Kidney epithelial cell (primary cell): ENCODE results near the gene MCU. TPM values are rescaled to one million over a fixed set of nuclear protein-coding genes. Genes with fewer than 3 reads are reported as not detected.

Experiments used
- DNase-seq: peaks from one replicate; pipeline ENCODE4 v3.0.0-alpha.2; 2010; ENCODE audit warnings: low read depth
- H3K27me3 ChIP-seq: 2 replicates; pipeline ENCODE4 v1.6.0; 2011; ENCODE audit warnings: low read length; ENCODE audit not compliant: control insufficient read depth, insufficient read depth
- H3K36me3 ChIP-seq: 2 replicates; pipeline ENCODE4 v1.5.1; 2011; ENCODE audit warnings: low read length; ENCODE audit not compliant: control insufficient read depth, insufficient read depth
- H3K4me3 ChIP-seq: 2 replicates; pipeline ENCODE4 v1.5.1; 2011; ENCODE audit warnings: low read depth, mild to moderate bottlenecking, control low read depth, low read length
- CTCF ChIP-seq: IDR thresholded peaks from 2 replicates; pipeline ENCODE4 v1.5.1; 2011; ENCODE audit warnings: mild to moderate bottlenecking, moderate library complexity, low read length, control low read depth, inconsistent platforms; ENCODE audit not compliant: insufficient read depth, poor library complexity, severe bottlenecking
- total RNA-seq: library from RNA; depleted of rRNA; stranded (reverse); fragments of >200 nt; gene quantifications from 2 replicates; pipeline ENCODE4 v1.2.3, GENCODE V29; 2015

The MCU gene
- total RNA-seq, 1 donor from 2014 or later: 15.4 TPM

- no peak overlapping the region for H3K4me3 ChIP-seq
- no peaks in the 10 kb centered on the region for H3K36me3 ChIP-seq
- no peak for DNase-seq
- no peak for TF ChIP-seq CTCF
- no peaks in the 10 kb centered on the region for H3K27me3 ChIP-seq
These were observed 104.6 kb downstream of the MCU start for GRCh38 chr10:72796538-72796937.

- Histone ChIP-seq H3K27me3 (no peaks in the 10 kb centered on the region), H3K36me3 (no peaks in the 10 kb centered on the region), H3K4me3 (no peak overlapping the region)
- TF ChIP-seq CTCF: no peak
- no peak for DNase-seq
These were observed 108.2 kb downstream of the MCU start for GRCh38 chr10:72800000-72800740.

DNA sequence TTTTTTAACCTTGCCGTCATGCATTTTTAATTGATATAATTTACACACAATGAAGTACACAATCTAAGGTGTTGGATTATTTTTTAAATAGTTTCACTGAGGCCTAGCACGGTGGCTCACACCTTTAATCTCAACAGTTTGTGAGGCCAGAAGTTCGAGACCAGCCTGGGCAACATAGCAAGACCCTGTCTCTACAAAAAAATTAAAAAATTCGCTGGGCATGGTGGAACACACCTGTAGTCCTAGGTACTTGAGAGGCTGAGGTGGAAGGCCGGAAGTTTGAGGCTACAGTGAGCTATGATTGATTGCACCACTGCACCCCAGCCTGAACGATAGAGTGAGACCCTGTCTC is 108.8 kb downstream of the MCU start:
- H3K4me3 ChIP-seq: no peak overlapping the region
- H3K27me3 ChIP-seq: no peaks in the 10 kb centered on the region
- no peak for TF ChIP-seq CTCF
- no peaks in the 10 kb centered on the region for H3K36me3 ChIP-seq
- no peak for DNase-seq

GRCh38 chr10:72801263-72801868 is 109.4 kb downstream of the MCU start:
- DNase-seq: no peak
- Histone ChIP-seq H3K36me3 (no peaks in the 10 kb centered on the region), H3K4me3 (no peak overlapping the region), H3K27me3 (no peaks in the 10 kb centered on the region)
- no peak for TF ChIP-seq CTCF

GRCh38 chr10:72802332-72802731 is 110.4 kb downstream of the MCU start:
- H3K36me3 ChIP-seq: no peaks in the 10 kb centered on the region
- H3K27me3 ChIP-seq: no peaks in the 10 kb centered on the region
- no peak overlapping the region for H3K4me3 ChIP-seq
- no peak for DNase-seq
- TF ChIP-seq CTCF: no peak

- no peak for DNase-seq
- no peaks in the 10 kb centered on the region for H3K36me3 ChIP-seq
- no peak overlapping the region for H3K4me3 ChIP-seq
- no peak for TF ChIP-seq CTCF
- no peaks in the 10 kb centered on the region for H3K27me3 ChIP-seq
These were observed 111.0 kb downstream of the MCU start for GRCh38 chr10:72802763-72803505.
